ENCODE results near the gene NDST4. TPM values are rescaled to one million over a fixed set of nuclear protein-coding genes. Genes with fewer than 3 reads are reported as not detected.

The NDST4 gene
- total and polyA plus RNA-seq, 2 of the 4 experiments (the other 2 are of a cell fraction), result not detected

- no peak for TF ChIP-seq SMC3 (IDR thresholded peaks at IDR 0.05; ENCODE audit: low read depth, low read length)
These were observed 2.9 kb downstream of the NDST4 start (continued) for GRCh38 chr4:115110191-115111181.

GRCh38 chr4:115108850-115109249 lies 4.6 kb downstream of the NDST4 start:
- Histone ChIP-seq H3K23ac (ENCODE audit: low read depth, low read length) (no peak overlapping the region), H3K36me3 (ENCODE audit: control insufficient read depth, insufficient read depth, low read length) (no peaks in the 10 kb centered on the region), H2BK5ac (ENCODE audit: low read depth, low read length, poor library complexity, severe bottlenecking) (no peak overlapping the region), H3K9ac (ENCODE audit: low read depth, low read length) (no peak overlapping the region), H3K4me3 (ENCODE audit: insufficient read depth, low read depth, low read length) (no peak overlapping the region), H2AFZ (replicated peaks; ENCODE audit: low read length, poor library complexity) (no peak overlapping the region), H2BK20ac (ENCODE audit: low read depth, low read length) (no peak overlapping the region), H3K4me2 (ENCODE audit: low read depth, low read length) (no peak overlapping the region), H4K5ac (ENCODE audit: low read depth, low read length) (no peak overlapping the region), H4K20me1 (ENCODE audit: insufficient read depth, low read length) (no peaks in the 10 kb centered on the region), H2AK9ac (replicated peaks; ENCODE audit: low read depth, low read length, poor library complexity) (no peak overlapping the region), H2BK15ac (ENCODE audit: low read depth, low read length) (no peak overlapping the region), H4K91ac (ENCODE audit: insufficient read depth, low read depth, low read length) (no peak overlapping the region), H4K8ac (ENCODE audit: low read depth in 2 of 2, low read length in 2 of 2) (no peak overlapping the region), H3K9me1 (ENCODE audit: insufficient read depth, low read length) (no peaks in the 10 kb centered on the region), H2BK120ac (ENCODE audit: low read depth, low read length) (no peak overlapping the region), H2AK5ac (ENCODE audit: low read depth, low read length) (no peak overlapping the region), H3K27ac (ENCODE audit: insufficient read depth, low read length) (no peak overlapping the region), H3K4ac (ENCODE audit: low read depth, low read length) (no peak overlapping the region), H3K9me3 (ENCODE audit: control insufficient read depth, insufficient read depth, low read length) (no peaks in the 10 kb centered on the region), H3K4me1 (ENCODE audit: control insufficient read depth, insufficient read depth, low read length) (no peaks in the 10 kb centered on the region), H3K14ac (replicated peaks; ENCODE audit: low read depth, low read length) (no peak overlapping the region), H3K18ac (ENCODE audit: low read depth, low read length) (no peak overlapping the region), H3K79me1 (ENCODE audit: low read depth in 1 of 2, low read length in 2 of 2) (no peaks in the 10 kb centered on the region), H3K27me3 (ENCODE audit: control insufficient read depth, insufficient read depth, low read length) (no peaks in the 10 kb centered on the region), H3K56ac (ENCODE audit: extremely low read depth, insufficient read depth, low read length) (no peak overlapping the region)
- TF ChIP-seq CHD1 (IDR thresholded peaks at IDR 0.05; ENCODE audit: low read depth, low read length) (no peak), CEBPB (IDR thresholded peaks at IDR 0.05; ENCODE audit: low read depth, low read length) (no peak), MAZ (IDR thresholded peaks at IDR 0.05; ENCODE audit: borderline replicate concordance, low read depth, low read length) (no peak), RFX5 (IDR thresholded peaks at IDR 0.05; ENCODE audit: low read depth, low read length) (no peak), RAD21 (IDR thresholded peaks at IDR 0.05; ENCODE audit: low read length) (no peak), FOS (IDR thresholded peaks at IDR 0.05; ENCODE audit: low read depth, low read length) (no peak)
- ATAC-seq (ENCODE audit: low read depth) (no peak), DNase-seq (no peak)
- ChIA-PET POLR2A (ENCODE audit: unreplicated experiment) (no interaction called here), CTCF (no interaction called here)
- intact Hi-C loops (cut with micrococcal nuclease) (no loop called here), dilution Hi-C loops (cut with HindIII; ENCODE audit: low sequenced_read_pairs, unreplicated experiment) (no loop called here), in situ Hi-C loops (cut with MboI; ENCODE audit: low sequenced_read_pairs) (no loop called here)
- no TSS peak for BruUV-seq (replicated peaks)
